GM23338 (cell line): ENCODE data around the gene ABHD5. TPM values are rescaled to one million over a fixed set of nuclear protein-coding genes. Genes with fewer than 3 reads are reported as not detected.

ENCODE experiments used
- ATAC-seq: fragments of 200-7000 bp; cut with Tn5 transposase; 3 replicates; pipeline ENCODE4 v1.9.1; 2020
- DNase-seq: peaks from one replicate; pipeline ENCODE4 v3.0.0-alpha.2; 2015; ENCODE audit warnings: low spot score
- H2AFZ ChIP-seq: fragments of 200-600 bp; sonication (generic); 2 replicates; pipeline ENCODE4 v1.8.0; 2016; ENCODE audit warnings: antibody characterized with exemption, mild to moderate bottlenecking, moderate library complexity
- H3F3A ChIP-seq: fragments of 200-600 bp; sonication (generic); replicated peaks from 2 replicates; pipeline ENCODE4 v1.8.0; 2017; ENCODE audit warnings: antibody characterized with exemption, mixed run types, low read depth
- H3K27ac ChIP-seq: fragments of 200-600 bp; sonication (generic); 2 replicates; pipeline ENCODE4 v1.6.1; 2016; ENCODE audit warnings: low read depth
- H3K27me3 ChIP-seq: fragments of 200-600 bp; sonication (generic); 2 replicates; pipeline ENCODE4 v1.8.0; 2016; ENCODE audit warnings: mild to moderate bottlenecking, mixed run types, moderate library complexity; ENCODE audit not compliant: insufficient read depth
- H3K36me3 ChIP-seq: fragments of 200-600 bp; sonication (generic); 2 replicates; pipeline ENCODE4 v1.8.0; 2016; ENCODE audit warnings: mild to moderate bottlenecking; ENCODE audit not compliant: insufficient read depth
- H3K4me1 ChIP-seq: fragments of 200-600 bp; sonication (generic); 2 replicates; pipeline ENCODE4 v1.8.0; 2016; ENCODE audit warnings: mild to moderate bottlenecking, moderate library complexity; ENCODE audit not compliant: insufficient read depth
- H3K4me2 ChIP-seq: fragments of 200-600 bp; sonication (generic); 2 replicates; pipeline ENCODE4 v1.7.1; 2017; ENCODE audit warnings: mixed run types
- H3K4me3 ChIP-seq: fragments of 200-600 bp; sonication (generic); 2 replicates; pipeline ENCODE4 v1.6.1; 2016; ENCODE audit warnings: mixed run types
- H3K79me2 ChIP-seq: fragments of 200-600 bp; sonication (generic); replicated peaks from 2 replicates; pipeline ENCODE4 v1.8.0; 2017; ENCODE audit warnings: mild to moderate bottlenecking; ENCODE audit not compliant: insufficient read depth
- H3K9me2 ChIP-seq: fragments of 200-600 bp; sonication (generic); 2 replicates; pipeline ENCODE4 v1.8.0; 2017; ENCODE audit not compliant: insufficient read depth
- H4K20me1 ChIP-seq: fragments of 200-600 bp; sonication (generic); replicated peaks from 2 replicates; pipeline ENCODE4 v1.8.0; 2017; ENCODE audit warnings: mild to moderate bottlenecking; ENCODE audit not compliant: insufficient read depth
- H3K27ac Mint-ChIP-seq: 2 replicates; pipeline ENCODE4 v1.8.0; 2020; ENCODE audit warnings: inconsistent platforms, mild to moderate bottlenecking, moderate library complexity, mixed read lengths
- H3K27me3 Mint-ChIP-seq: 3 replicates; pipeline ENCODE4 v1.8.0; 2022; ENCODE audit warnings: low read depth, mild to moderate bottlenecking, moderate library complexity, mixed read lengths, inconsistent platforms; ENCODE audit not compliant: insufficient read depth, poor library complexity
- H3K36me3 Mint-ChIP-seq: 3 replicates; pipeline ENCODE4 v1.8.0; 2021; ENCODE audit warnings: low read depth, mild to moderate bottlenecking, inconsistent platforms, moderate library complexity, mixed read lengths
- H3K4me1 Mint-ChIP-seq: 3 replicates; pipeline ENCODE4 v1.8.0; 2020; ENCODE audit warnings: mild to moderate bottlenecking, inconsistent platforms, mixed read lengths
- H3K4me3 Mint-ChIP-seq: 3 replicates; pipeline ENCODE4 v1.8.0; 2021; ENCODE audit warnings: moderate library complexity, mild to moderate bottlenecking, inconsistent platforms, mixed read lengths
- H3K9me3 Mint-ChIP-seq: 3 replicates; pipeline ENCODE4 v1.8.0; 2020; ENCODE audit warnings: moderate library complexity, mild to moderate bottlenecking, inconsistent platforms, mixed read lengths
- CREB1 ChIP-seq: fragments of 250-450 bp; sonication (Bioruptor Pico); IDR thresholded peaks from 2 replicates; pipeline ENCODE4 v1.5.0; 2020; ENCODE audit warnings: low read depth, mild to moderate bottlenecking, moderate library complexity
- CTCF ChIP-seq, 2 experiments: fragments of 200-600 bp in 1 of 2; sonication (generic) in 1 of 2; conservative IDR thresholded peaks; 2 replicates each; pipeline versions ENCODE4 v1.5.1 to v1.6.1; 2016 to 2017; ENCODE audit warnings: antibody characterized with exemption in 2 of 2, low read depth in 2 of 2, mild to moderate bottlenecking in 2 of 2, moderate library complexity in 1 of 2
- ETS1 ChIP-seq: IDR thresholded peaks from 2 replicates; pipeline ENCODE4 v1.6.1; 2016; ENCODE audit warnings: antibody characterized with exemption
- EZH2 ChIP-seq: fragments of 200-600 bp; sonication (generic); IDR thresholded peaks from one replicate; pipeline ENCODE4 v1.8.0; 2017; ENCODE audit warnings: antibody characterized with exemption, mild to moderate bottlenecking, low read depth; ENCODE audit not compliant: unreplicated experiment
- EZH2phosphoT487 ChIP-seq: fragments of 200-600 bp; sonication (generic); IDR thresholded peaks from one replicate; pipeline ENCODE4 v1.8.1; 2018; ENCODE audit warnings: antibody characterized with exemption; ENCODE audit not compliant: unreplicated experiment
- JUNB ChIP-seq: IDR thresholded peaks from one replicate; pipeline ENCODE4 v1.6.1; 2016; ENCODE audit warnings: antibody characterized with exemption; ENCODE audit not compliant: unreplicated experiment
- NANOG ChIP-seq: IDR thresholded peaks from 2 replicates; pipeline ENCODE4 v1.6.1; 2016; ENCODE audit warnings: antibody characterized with exemption, borderline replicate concordance
- POLR2AphosphoS5 ChIP-seq: IDR thresholded peaks from 2 replicates; pipeline ENCODE4 v1.6.1; 2016; ENCODE audit warnings: antibody characterized with exemption, low read depth
- REST ChIP-seq: IDR thresholded peaks from one replicate; pipeline ENCODE4 v1.6.1; 2018; ENCODE audit warnings: antibody characterized with exemption; ENCODE audit not compliant: unreplicated experiment
- STAT1 ChIP-seq: IDR thresholded peaks from one replicate; pipeline ENCODE4 v1.6.1; 2016; ENCODE audit warnings: antibody characterized with exemption; ENCODE audit not compliant: unreplicated experiment
- ZNF114 ChIP-seq: fragments of 250-450 bp; sonication (Bioruptor Pico); IDR thresholded peaks from 2 replicates; pipeline ENCODE4 v1.5.0; 2020; ENCODE audit warnings: mild to moderate bottlenecking, moderate library complexity
- ZNF331 ChIP-seq: fragments of 250-450 bp; sonication (Bioruptor Pico); IDR thresholded peaks from 2 replicates; pipeline ENCODE4 v1.5.0; 2020; ENCODE audit warnings: low read depth, mild to moderate bottlenecking, moderate library complexity
- polyA plus RNA-seq: library from polyadenylated mRNA; unstranded; fragments of >200 nt; fragmentation: Nextera tagmentation; extraction: Ambion mirVana; gene quantifications from 2 replicates; pipeline ENCODE4 v1.2.1, GENCODE V29; 2016
- total RNA-seq: library from RNA; depleted of rRNA; stranded (reverse); fragments of >200 nt; shearing (Covaris generic); gene quantifications from 2 replicates; pipeline ENCODE4 v1.2.3, GENCODE V29; 2014

The ABHD5 gene
- total and polyA plus RNA-seq, 2 experiments from 2014 or later: 12.1 to 12.3 TPM

- TF ChIP-seq CTCF (conservative IDR thresholded peaks at IDR 0.05; ENCODE audit: low read depth in 2 of 2): no peak
- no peak for TF ChIP-seq ZNF114 (CRISPR knock-in tag)
- TF ChIP-seq ZNF331: no peak
- no peak for TF ChIP-seq STAT1
- no peak for TF ChIP-seq POLR2AphosphoS5
- TF ChIP-seq REST: no peak
Measured at GRCh38 chr3:43710607-43711006, 19.9 kb downstream of the ABHD5 start (continued).

GRCh38 chr3:43718296-43718695 lies 27.6 kb downstream of the ABHD5 start:
- no peak overlapping the region for H3K27ac Mint-ChIP-seq
- no peak overlapping the region for H3K4me3 ChIP-seq
- no peak overlapping the region for H3K4me3 Mint-ChIP-seq
- ATAC-seq (no peak), DNase-seq (no peak)
- 0 out of 3 replicates have a peak, but pooled peaks cover 2% of the 10 kb centered on the region for H3K36me3 Mint-ChIP-seq
- H3K79me2 ChIP-seq: no peaks in the 10 kb centered on the region
- no peaks in the 10 kb centered on the region for H3K4me1 ChIP-seq
- no peaks in the 10 kb centered on the region; the same call in 1 of the 2 replicates for H4K20me1 ChIP-seq
- H3K27ac ChIP-seq: no peak overlapping the region
- H3K27me3 ChIP-seq: no peaks in the 10 kb centered on the region
- H3K4me1 Mint-ChIP-seq: no peaks in the 10 kb centered on the region
- H3K4me2 ChIP-seq: no peak overlapping the region
- H3K9me2 ChIP-seq: no peaks in the 10 kb centered on the region
- H3K36me3 ChIP-seq: no peaks in the 10 kb centered on the region
- no peaks in the 10 kb centered on the region for H3K9me3 Mint-ChIP-seq
- H3K27me3 Mint-ChIP-seq: no peaks in the 10 kb centered on the region
- H2AFZ ChIP-seq: no peak overlapping the region
- no peaks in the 10 kb centered on the region for H3F3A ChIP-seq
- no peak for TF ChIP-seq POLR2AphosphoS5
- no peak for TF ChIP-seq EZH2phosphoT487
- no peak for TF ChIP-seq STAT1
- no peak for TF ChIP-seq NANOG
- no peak for TF ChIP-seq CREB1 (CRISPR knock-in tag)
- TF ChIP-seq REST: no peak
- no peak for TF ChIP-seq JUNB
- no peak for TF ChIP-seq EZH2
- TF ChIP-seq ZNF114 (CRISPR knock-in tag): no peak
- TF ChIP-seq CTCF (conservative IDR thresholded peaks at IDR 0.05; ENCODE audit: low read depth in 2 of 2): no peak
- no peak for TF ChIP-seq ZNF331
- no peak for TF ChIP-seq ETS1
